Muscle of leg (tissue), 11 donors: Measurements from ENCODE around the gene PAIP2. TPM values are rescaled to one million over a fixed set of nuclear protein-coding genes. Genes with fewer than 3 reads are reported as not detected.

Experiments used
- DNase-seq: peaks from one replicate; pipeline ENCODE4 v3.0.0; 2013
- H3K27ac ChIP-seq: one replicate; pipeline ENCODE4 v1.5.1; 2013; ENCODE audit warnings: mild to moderate bottlenecking, low read length, control low read depth
- H3K27me3 ChIP-seq: one replicate; pipeline ENCODE4 v1.6.1; 2013; ENCODE audit warnings: low read length; ENCODE audit not compliant: control insufficient read depth, insufficient read depth
- H3K36me3 ChIP-seq: one replicate; pipeline ENCODE4 v1.6.1; 2013; ENCODE audit warnings: low read length; ENCODE audit not compliant: control insufficient read depth, insufficient read depth
- H3K4me1 ChIP-seq: one replicate; pipeline ENCODE4 v1.6.1; 2013; ENCODE audit warnings: low read length; ENCODE audit not compliant: control insufficient read depth, insufficient read depth
- H3K4me3 ChIP-seq: one replicate; pipeline ENCODE4 v1.5.1; 2013; ENCODE audit warnings: low read length, control low read depth
- H3K9me3 ChIP-seq: replicated peaks from 2 replicates; pipeline ENCODE4 v1.6.1; 2013; ENCODE audit warnings: low read depth, low read length; ENCODE audit not compliant: control insufficient read depth
- WGBS: methylation state at CpG from one replicate; pipeline ENCODE4 v1.1.5; 2013; ENCODE audit warnings: missing lambda C conversion rate; ENCODE audit not compliant: insufficient coverage; 5-methylcytosine and 5-hydroxymethylcytosine counted together
- polyA plus RNA-seq, 8 donors: library from polyadenylated mRNA; unstranded; fragments of 120-200 nt; gene quantifications; one replicate each; pipeline versions ENCODE4 v1.2.1 to v1.2.3, GENCODE V29; 2013; ENCODE audit warnings: inconsistent platforms in 1 of 8, low replicate concordance in 1 of 8; ENCODE audit not compliant: insufficient read length in 8 of 8, insufficient read depth in 1 of 8
- total RNA-seq: library from RNA; stranded (reverse); fragments of 120-200 nt; gene quantifications from one replicate; pipeline ENCODE4 v1.2.4, GENCODE V29; 2013

Gene PAIP2
- total and polyA plus RNA-seq, 9 donors: 54.0 to 146 (median 120) TPM

DNA sequence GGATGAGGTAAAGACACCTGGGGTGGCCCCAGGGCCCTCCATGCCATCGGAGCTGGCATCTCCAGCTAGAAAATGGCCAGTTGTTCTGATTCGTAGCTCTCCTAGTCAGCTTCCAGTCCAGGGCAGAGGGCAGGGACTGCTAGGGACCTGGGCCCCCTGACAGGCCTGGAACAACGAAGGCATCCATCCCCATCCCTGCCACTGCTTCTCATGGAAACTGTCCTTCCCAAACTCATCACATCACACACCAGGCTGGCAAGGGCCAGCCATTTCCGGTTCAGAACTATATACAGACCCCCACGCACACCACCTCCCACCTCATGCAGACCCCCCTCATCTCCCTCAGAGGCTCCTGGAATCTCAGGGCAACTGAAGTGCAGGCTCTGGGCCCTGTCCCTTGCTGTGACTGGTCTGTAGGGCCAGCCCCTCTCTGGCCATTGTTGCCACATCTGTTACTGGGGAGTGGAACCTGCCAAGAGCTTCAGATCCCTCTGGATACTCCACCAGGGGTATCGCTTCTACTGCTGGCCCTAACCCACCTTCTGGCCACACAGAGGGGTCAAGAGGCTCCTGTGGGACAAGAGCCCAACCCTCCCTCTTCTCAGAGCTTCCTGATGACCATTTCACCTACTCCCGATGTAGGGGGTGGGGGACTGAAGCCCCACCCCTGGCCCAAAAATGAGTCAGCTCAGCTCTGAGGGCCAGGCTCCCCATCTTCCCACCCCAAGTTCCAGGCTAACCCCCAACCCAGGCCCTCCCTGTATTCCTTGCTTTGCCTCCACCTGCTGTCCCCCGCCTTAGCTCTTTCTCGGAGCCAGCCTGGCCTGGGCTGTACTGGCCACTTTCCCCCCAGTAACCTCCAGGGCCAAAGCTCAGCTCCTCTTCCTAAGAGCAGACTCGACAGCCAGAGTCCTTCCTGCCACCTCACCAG lies 49.2 kb downstream of the PAIP2 start:
- Histone ChIP-seq H3K27ac (no peak overlapping the region), H3K9me3 (no peaks in the 10 kb centered on the region), H3K4me3 (peak overlapping the region; percentile 66), H3K4me1 (peaks cover 53% of the 10 kb centered on the region), H3K36me3 (peaks cover 15% of the 10 kb centered on the region), H3K27me3 (peaks cover 36% of the 10 kb centered on the region)
- no peak for DNase-seq
- WGBS: 78% methylated on average over 8 of the region's 10 CpGs

DNA sequence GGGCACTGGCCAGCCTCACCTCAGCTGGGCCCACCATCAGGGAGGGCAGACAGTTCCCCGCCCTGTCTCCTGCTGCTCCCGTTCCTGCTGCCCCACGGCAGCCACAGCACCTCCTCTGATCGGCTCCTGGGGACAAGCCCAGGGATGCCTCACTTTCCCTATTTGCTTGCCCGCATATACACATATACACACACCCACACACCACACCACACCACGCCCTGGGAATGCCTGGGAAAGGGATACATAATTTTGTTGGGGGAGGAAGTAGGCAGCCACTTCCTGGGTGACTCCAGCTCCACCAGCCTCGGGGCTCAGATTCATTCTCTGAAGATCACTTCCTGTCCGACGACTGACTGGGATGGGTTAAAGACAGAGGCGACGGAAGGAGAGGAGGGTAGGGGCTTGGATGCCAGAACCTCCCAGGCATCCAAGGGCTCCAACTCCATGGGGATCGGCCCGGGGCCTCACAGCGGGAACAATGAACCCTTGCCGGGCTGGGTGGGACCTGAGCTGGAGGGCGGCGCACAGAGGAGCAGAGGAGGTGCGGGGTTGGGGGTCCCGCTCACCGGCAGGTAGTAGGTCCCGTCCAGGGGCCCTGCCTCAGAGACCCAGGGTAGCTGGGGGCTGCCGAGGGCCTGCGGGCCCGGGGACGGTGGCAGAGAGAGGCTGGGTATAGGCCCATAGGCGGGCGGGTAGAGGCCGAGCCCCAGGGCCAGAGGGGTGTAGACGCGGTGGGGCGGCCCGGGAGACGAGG lies 50.1 kb downstream of the PAIP2 start:
- peak overlapping the region; percentile 1 for H3K27ac ChIP-seq

DNA sequence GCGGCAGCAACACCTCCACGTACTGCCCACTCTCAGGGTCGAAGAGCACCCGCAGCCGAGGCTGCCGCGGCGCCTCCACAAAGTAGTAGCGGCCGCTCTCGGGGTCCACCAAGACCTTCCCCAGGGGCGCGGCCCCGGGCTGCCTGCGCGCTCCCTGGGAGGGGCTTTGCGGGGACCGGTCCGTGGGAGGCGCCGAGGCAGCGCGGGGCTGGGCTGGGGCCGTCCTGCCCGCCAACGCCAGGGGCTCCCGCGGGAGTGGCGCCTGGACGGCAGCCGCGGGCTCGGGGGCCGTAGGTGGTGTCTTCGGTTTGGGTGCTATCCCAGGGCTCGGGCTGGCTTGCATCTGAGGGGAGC lies 50.6 kb downstream of the PAIP2 start:
- Histone ChIP-seq H3K4me1 (peaks cover 67% of the 10 kb centered on the region), H3K27ac (no peak overlapping the region), H3K27me3 (peaks cover 39% of the 10 kb centered on the region), H3K36me3 (peaks cover 15% of the 10 kb centered on the region), H3K9me3 (no peaks in the 10 kb centered on the region), H3K4me3 (peak overlapping the region; percentile 66)
- WGBS: 3% methylated on average over 35 of the region's 36 CpGs
- DNase-seq: no peak

More for the DNA sequence above, 50.1 kb downstream of the PAIP2 start:
- H3K9me3 ChIP-seq: no peaks in the 10 kb centered on the region
- WGBS: 34% methylated on average over 27 of the region's 33 CpGs
- H3K4me1 ChIP-seq: peaks cover 62% of the 10 kb centered on the region
- no peak for DNase-seq
- peaks cover 39% of the 10 kb centered on the region for H3K27me3 ChIP-seq
- H3K36me3 ChIP-seq: peaks cover 15% of the 10 kb centered on the region
- H3K4me3 ChIP-seq: peak overlapping the region; percentile 66

DNA sequence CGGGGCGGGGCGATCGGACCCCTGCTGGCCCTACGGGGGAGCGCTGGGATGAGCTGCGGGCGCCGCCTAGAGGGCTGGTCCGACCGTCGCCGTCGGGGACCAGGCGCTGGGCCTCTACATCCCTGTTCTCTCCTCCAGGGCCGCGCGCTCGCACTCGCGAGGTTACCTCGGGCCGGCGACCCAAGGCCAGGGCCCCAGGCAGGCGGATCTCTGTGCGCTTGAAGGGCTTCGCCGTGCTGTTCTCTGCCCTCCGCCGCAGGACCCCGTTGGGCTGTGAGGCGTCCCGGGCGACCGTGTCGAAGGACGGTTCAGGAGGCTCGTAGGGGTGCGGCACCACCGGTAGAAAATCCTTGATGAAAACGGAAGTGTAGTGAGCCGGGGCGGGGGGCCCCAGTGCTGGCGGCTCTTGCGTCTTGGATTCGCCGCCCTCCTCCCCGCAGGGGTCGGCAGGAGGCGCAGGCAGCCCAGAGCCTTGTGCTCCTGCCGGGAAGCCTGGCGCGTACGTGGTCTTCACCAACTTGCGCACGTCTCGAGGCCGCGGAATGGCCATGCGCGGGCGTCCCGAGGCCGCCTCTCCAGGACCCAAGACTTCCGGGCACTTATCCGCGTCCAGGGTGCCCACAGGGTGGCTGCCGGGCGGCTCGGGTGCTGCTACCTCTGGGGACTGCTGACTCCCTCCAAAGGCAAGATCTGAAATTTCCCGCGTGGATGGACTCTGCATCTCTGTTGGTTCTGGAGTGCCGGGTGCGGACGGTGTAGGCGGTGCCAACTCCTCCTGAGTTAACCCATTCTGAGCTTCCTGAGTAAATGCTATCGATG lies 51.2 kb downstream of the PAIP2 start:
- Histone ChIP-seq H3K9me3 (no peaks in the 10 kb centered on the region), H3K27ac (peak overlapping the region; percentile 47), H3K4me3 (peak overlapping the region; percentile 66), H3K36me3 (peaks cover 15% of the 10 kb centered on the region), H3K27me3 (peaks cover 39% of the 10 kb centered on the region), H3K4me1 (peaks cover 67% of the 10 kb centered on the region)
- 1% methylated on average over 71 of the region's 77 CpGs for WGBS
- peak; percentile 57 for DNase-seq

DNA sequence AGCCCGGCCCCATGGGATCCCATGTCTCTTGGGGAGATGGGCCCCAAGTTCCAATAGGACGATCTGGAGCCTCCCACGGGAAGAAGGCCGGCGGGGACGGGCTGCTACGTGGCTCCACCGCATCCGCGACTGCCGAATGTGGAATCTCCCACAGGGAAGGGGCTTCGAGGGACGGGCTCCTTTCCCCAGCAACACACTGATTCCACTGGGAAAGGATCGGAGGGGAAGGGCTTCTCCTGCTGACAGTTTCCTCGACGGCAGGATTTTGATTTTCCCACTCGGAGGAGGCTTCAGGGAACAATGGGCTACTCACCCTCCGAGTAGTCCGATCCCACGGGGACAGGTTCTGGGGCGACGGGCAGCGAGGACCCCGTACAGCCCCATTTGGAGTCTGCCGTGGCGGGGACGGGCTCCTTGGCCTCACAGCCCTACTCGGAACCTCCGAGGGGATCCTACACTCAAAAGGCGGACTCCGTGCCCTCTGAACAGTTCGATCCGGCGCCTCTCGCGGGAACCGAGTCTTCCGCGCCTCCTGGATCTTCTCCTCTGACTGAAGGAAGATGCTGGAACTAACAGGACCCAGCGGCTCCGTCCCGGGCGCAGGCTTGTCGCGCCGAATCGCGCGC lies 52.0 kb downstream of the PAIP2 start:
- Histone ChIP-seq H3K4me3 (peak overlapping the region; percentile 66), H3K9me3 (no peaks in the 10 kb centered on the region), H3K4me1 (peaks cover 60% of the 10 kb centered on the region), H3K36me3 (peaks cover 15% of the 10 kb centered on the region), H3K27ac (peak overlapping the region; percentile 47), H3K27me3 (peaks cover 39% of the 10 kb centered on the region)
- DNase-seq: no peak
- WGBS: 4% methylated on average over 40 of the region's 49 CpGs

DNA sequence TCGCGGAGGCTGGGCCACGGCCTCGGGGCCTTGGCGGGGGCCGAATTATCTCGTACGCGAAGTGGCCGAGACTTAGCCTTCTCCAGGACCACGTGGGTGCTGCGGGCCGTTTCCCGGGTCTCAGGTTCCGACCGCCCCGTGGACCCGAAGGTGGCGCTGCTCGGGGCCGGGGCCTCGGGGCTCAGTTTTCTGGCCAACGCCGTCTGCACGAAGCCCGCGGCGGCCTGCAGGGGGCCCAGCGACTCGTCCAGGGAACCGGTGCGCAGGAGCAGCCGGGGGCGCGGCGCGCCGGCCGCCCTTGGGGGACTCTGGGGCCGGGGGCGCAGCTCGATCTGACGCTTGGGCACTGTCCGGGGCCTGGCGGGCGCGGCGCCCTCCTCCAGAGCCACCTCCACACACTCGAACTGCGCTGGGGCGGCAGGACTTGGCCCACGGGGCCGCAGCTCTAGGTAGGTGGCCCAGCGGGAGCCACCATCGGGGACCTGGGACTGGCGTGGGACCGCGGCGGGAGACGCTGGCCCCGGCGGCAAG lies 52.5 kb downstream of the PAIP2 start:
- Histone ChIP-seq H3K4me3 (peak overlapping the region; percentile 66), H3K4me1 (peaks cover 57% of the 10 kb centered on the region), H3K36me3 (peaks cover 15% of the 10 kb centered on the region), H3K27ac (peak overlapping the region; percentile 87), H3K27me3 (peaks cover 39% of the 10 kb centered on the region), H3K9me3 (no peaks in the 10 kb centered on the region)
- peak; percentile 52 for DNase-seq
- WGBS: under 1% methylated on average over 61 of the region's 62 CpGs

DNA sequence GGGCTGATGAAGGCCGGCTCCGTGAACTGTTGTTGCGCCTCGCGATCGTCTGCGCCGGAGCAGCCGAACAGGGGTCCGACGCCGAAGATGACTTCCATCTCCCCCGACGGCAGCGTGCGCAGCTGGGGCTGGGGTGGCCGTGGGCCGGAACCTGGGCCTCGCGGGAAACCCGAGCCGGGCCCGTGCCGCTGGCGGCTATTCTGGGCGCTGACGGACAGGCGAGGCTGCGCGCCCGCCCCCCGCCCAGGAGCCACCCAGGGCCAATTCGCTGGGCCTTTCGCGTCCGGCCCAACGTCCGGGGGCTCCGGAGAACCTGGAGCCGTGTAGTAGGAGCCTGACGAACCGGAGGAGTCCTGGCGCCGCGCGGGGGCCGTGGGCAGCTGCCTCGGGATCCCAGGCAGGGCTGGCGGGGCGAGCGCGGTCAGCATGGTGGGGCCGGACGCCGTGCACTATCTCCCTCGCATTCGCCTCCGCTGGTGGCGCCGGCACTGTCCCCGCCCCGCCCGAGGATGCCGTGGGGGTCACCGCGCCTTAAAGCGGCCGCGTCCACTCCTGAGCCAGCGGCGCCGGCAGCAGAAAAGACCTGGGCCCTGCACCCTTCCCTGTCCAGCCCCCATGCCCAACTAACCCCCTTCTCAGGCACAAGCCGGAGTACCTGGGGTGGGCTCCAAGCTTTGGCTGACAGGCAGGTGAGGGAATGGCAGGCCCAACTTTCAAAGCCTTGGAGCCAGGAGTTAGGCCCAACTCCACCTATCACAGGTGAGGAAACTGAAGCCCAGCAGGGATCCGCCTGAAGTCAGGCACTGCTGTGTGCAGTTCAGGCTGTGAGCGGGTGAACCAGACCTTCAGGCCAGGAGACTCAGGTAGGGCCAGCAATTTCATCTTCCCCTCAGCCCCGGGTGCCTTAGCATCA lies 53.3 kb downstream of the PAIP2 start, which contains the start of gene PROB1:
Gene PROB1, minus strand, starts transcription at position 451 of the 913 bp plus-strand sequence. Its CDS starts 23 bp downstream, at position 428.
- Histone ChIP-seq H3K9me3 (no peaks in the 10 kb centered on the region), H3K36me3 (peaks cover 15% of the 10 kb centered on the region), H3K27me3 (peaks cover 39% of the 10 kb centered on the region), H3K27ac (peak within 1 kb of the TSS; percentile 91), H3K4me3 (peak within 1 kb of the TSS; percentile 66), H3K4me1 (peaks cover 57% of the 10 kb centered on the region)
- 7% methylated on average over 72 of the region's 76 CpGs for WGBS
- peak; percentile 72 for DNase-seq

DNA sequence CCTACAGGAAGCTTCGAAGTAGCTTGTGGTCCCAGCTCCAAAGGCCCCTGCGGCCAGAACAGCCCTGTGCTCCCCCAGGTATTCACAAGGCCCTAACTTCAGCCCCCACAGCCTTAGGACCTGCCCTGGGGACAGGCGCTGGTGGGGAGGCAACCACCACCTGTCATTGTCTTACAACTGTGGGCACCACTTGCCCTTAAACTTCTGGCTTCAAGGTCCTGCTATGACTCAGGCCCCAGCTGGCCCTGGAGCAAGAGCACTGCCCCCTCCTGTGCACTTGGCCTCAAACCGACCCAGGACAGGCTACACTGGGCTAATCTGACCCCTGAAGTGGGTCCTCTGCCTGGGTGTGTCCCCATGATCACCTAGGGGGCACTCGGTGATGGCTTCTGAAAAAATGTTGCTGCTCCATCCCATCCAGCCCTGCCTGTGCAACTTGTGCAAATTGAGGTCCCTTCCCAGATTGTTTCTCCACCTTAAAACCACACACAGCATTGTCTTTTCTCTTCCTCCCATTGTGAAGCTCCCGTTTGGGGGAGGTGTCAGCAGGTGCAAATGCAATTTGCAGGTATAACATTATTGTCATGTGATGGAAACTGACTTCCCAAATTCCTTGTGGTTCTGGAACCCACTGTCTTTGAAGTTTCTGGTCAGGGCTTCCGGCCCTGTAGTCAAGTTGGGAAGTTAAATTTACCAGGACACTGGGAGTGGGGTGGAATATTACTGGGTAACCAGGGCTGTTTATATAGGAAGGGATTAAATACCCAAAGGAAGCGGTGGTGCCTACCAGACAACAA lies 54.4 kb downstream of the PAIP2 start:
- 81% methylated on average over 6 of the region's 8 CpGs for WGBS

More for the DNA sequence above, 54.4 kb downstream of the PAIP2 start:
- peak; percentile 73 for DNase-seq
- Histone ChIP-seq H3K27me3 (peaks cover 39% of the 10 kb centered on the region), H3K27ac (peak overlapping the region; percentile 91), H3K4me1 (peaks cover 57% of the 10 kb centered on the region), H3K36me3 (peaks cover 10% of the 10 kb centered on the region), H3K9me3 (no peaks in the 10 kb centered on the region), H3K4me3 (peak overlapping the region; percentile 66)
